Osteocyte (in vitro differentiated cells): ENCODE results near the gene TROAP. TPM values are rescaled to one million over a fixed set of nuclear protein-coding genes. Genes with fewer than 3 reads are reported as not detected.
"Not testable (repeated sequence)": the region's sequence is repeated elsewhere in the genome, so short reads cannot be mapped to it uniquely, and the experiment has no call there.

Experiments used
- DNase-seq: peaks from one replicate; pipeline ENCODE4 v3.0.0; 2021; ENCODE audit warnings: mixed read lengths; ENCODE audit not compliant: unreplicated experiment; ENCODE audit errors: extremely low spot score
- H3K27ac Mint-ChIP-seq: one replicate; pipeline ENCODE4 v1.8.0; 2021; ENCODE audit warnings: mild to moderate bottlenecking, mixed read lengths; ENCODE audit not compliant: unreplicated experiment
- H3K27me3 Mint-ChIP-seq: one replicate; pipeline ENCODE4 v1.8.0; 2021; ENCODE audit warnings: mixed read lengths; ENCODE audit not compliant: unreplicated experiment
- H3K36me3 Mint-ChIP-seq: one replicate; pipeline ENCODE4 v1.8.0; 2021; ENCODE audit warnings: mixed read lengths; ENCODE audit not compliant: unreplicated experiment
- H3K4me1 Mint-ChIP-seq: one replicate; pipeline ENCODE4 v1.8.0; 2021; ENCODE audit warnings: mixed read lengths; ENCODE audit not compliant: unreplicated experiment
- H3K4me3 Mint-ChIP-seq: one replicate; pipeline ENCODE4 v1.8.0; 2021; ENCODE audit warnings: mild to moderate bottlenecking, moderate library complexity, mixed read lengths; ENCODE audit not compliant: unreplicated experiment
- H3K9me3 Mint-ChIP-seq: one replicate; pipeline ENCODE4 v1.8.0; 2021; ENCODE audit warnings: mixed read lengths; ENCODE audit not compliant: unreplicated experiment
- CTCF ChIP-seq: fragments of 200-600 bp; sonication (generic); IDR thresholded peaks from 2 replicates; pipeline ENCODE4 v1.5.0; 2021; ENCODE audit warnings: antibody characterized with exemption, mild to moderate bottlenecking, moderate library complexity
- total RNA-seq: library from RNA; stranded (reverse); gene quantifications from 2 replicates; pipeline ENCODE4 v1.2.1, GENCODE V29; 2021

Gene TROAP
- total RNA-seq, 1 donor from 2014 or later = 9.6 TPM

DNA sequence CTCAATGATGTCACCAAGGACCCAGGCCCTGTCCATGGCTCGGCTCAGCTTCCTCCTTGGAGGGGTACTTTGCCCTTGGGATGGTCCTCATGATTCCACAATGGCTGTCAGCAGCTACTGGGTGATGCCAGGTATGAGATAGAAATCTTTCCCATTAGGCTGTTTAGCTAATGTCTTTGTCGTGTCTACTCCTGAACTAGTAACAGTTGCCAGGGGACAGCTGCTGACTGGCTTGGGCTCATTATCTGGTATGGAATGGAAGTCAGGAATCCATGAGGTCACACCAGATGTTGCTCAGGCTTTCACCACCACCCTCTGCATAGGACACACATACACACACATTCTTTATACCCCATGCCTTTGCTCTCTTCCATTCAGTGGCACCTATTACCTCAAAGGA, 18.9 kb upstream of the TROAP start:
- DNase-seq = no peak
- no peak for TF ChIP-seq CTCF
- H3K9me3 Mint-ChIP-seq = no peaks in the 10 kb centered on the region
- H3K4me3 Mint-ChIP-seq = no peak overlapping the region
- H3K27ac Mint-ChIP-seq = no peak overlapping the region
- no peaks in the 10 kb centered on the region for H3K4me1 Mint-ChIP-seq
- no peaks in the 10 kb centered on the region for H3K36me3 Mint-ChIP-seq
- peaks cover 56% of the 10 kb centered on the region for H3K27me3 Mint-ChIP-seq

GRCh38 chr12:49305762-49306510, 17.1 kb upstream of the TROAP start:
- no peaks in the 10 kb centered on the region for H3K36me3 Mint-ChIP-seq
- H3K9me3 Mint-ChIP-seq = no peaks in the 10 kb centered on the region
- no peak for DNase-seq
- TF ChIP-seq CTCF = no peak
- no peak overlapping the region for H3K27ac Mint-ChIP-seq
- peaks cover 63% of the 10 kb centered on the region for H3K27me3 Mint-ChIP-seq
- H3K4me3 Mint-ChIP-seq = no peak overlapping the region
- no peaks in the 10 kb centered on the region for H3K4me1 Mint-ChIP-seq

GRCh38 chr12:49309386-49309785, 13.7 kb upstream of the TROAP start:
- DNase-seq = no peak
- Mint-ChIP-seq H3K4me1 (no peaks in the 10 kb centered on the region), H3K27me3 (peaks cover 50% of the 10 kb centered on the region), H3K27ac (no peak overlapping the region), H3K4me3 (no peak overlapping the region), H3K9me3 (no peaks in the 10 kb centered on the region), H3K36me3 (no peaks in the 10 kb centered on the region)
- TF ChIP-seq CTCF = no peak

- H3K4me3 Mint-ChIP-seq, H3K9me3 Mint-ChIP-seq, H3K36me3 Mint-ChIP-seq, H3K27ac Mint-ChIP-seq, H3K4me1 Mint-ChIP-seq, DNase-seq: not testable (repeated sequence)
- H3K27me3 Mint-ChIP-seq = peaks cover 45% of the 10 kb centered on the region
Observed at GRCh38 chr12:49310451-49311000, 12.5 kb upstream of the TROAP start.

- no peak overlapping the region for H3K4me3 Mint-ChIP-seq
- no peak for DNase-seq
- no peaks in the 10 kb centered on the region for H3K4me1 Mint-ChIP-seq
- H3K27ac Mint-ChIP-seq = no peak overlapping the region
- no peak for TF ChIP-seq CTCF
- H3K27me3 Mint-ChIP-seq = peaks cover 11% of the 10 kb centered on the region
- no peaks in the 10 kb centered on the region for H3K9me3 Mint-ChIP-seq
- H3K36me3 Mint-ChIP-seq = no peaks in the 10 kb centered on the region
Observed at GRCh38 chr12:49314811-49315210, 8.2 kb upstream of the TROAP start.

DNA sequence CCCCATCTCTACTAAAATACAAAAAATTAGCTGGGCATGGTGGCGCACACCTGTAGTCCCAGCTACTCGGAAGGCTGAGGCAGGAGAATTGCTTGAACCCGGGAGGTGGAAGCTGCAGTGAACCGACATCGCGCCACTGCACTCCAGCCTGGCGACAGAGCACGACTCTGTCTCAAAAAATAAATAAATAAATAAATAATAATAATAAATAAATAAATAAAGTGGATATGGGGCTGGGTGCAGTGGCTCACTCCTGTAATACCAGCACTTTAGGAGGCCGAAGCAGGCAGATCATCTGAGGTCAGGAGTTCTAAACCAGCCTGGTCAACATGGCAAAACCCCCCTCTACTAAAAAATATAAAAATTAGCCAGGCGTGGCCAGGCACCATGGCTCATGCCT, 5.9 kb upstream of the TROAP start:
- H3K4me1 Mint-ChIP-seq, H3K36me3 Mint-ChIP-seq, H3K27me3 Mint-ChIP-seq, H3K27ac Mint-ChIP-seq, H3K9me3 Mint-ChIP-seq, H3K4me3 Mint-ChIP-seq, DNase-seq: not testable (repeated sequence)

- not testable (repeated sequence) for H3K36me3 Mint-ChIP-seq, H3K9me3 Mint-ChIP-seq, H3K27me3 Mint-ChIP-seq, DNase-seq
- peak overlapping the region; percentile 48 for H3K4me3 Mint-ChIP-seq
- H3K4me1 Mint-ChIP-seq = peaks cover 19% of the 10 kb centered on the region
- peak overlapping the region; percentile 38 for H3K27ac Mint-ChIP-seq
Observed at GRCh38 chr12:49320411-49321103, 2.5 kb upstream of the TROAP start.
